ENCODE data around the gene SUPT3H. TPM values are rescaled to one million over a fixed set of nuclear protein-coding genes. Genes with fewer than 3 reads are reported as not detected.
"Not testable (repeated sequence)": the region's sequence is repeated elsewhere in the genome, so short reads cannot be mapped to it uniquely, and the experiment has no call there.

The SUPT3H gene
- total RNA-seq, 3 donors from 2014 or later (not counting 1 experiment from before 2014, with no cell fraction given), result 7.3 to 10.9 (median 9.9) TPM

GRCh38 chr6:45069091-45069490 is 308.6 kb downstream of the SUPT3H start:
- Histone ChIP-seq H3K27me3 (ENCODE audit: control insufficient read depth, insufficient read depth, low read length) (no peaks in the 10 kb centered on the region), H3K27ac (ENCODE audit: low read length) (no peak overlapping the region), H3K4me1 (ENCODE audit: control insufficient read depth, insufficient read depth, low read length) (no peaks in the 10 kb centered on the region), H3K36me3 (ENCODE audit: control insufficient read depth, insufficient read depth, low read length) (no peaks in the 10 kb centered on the region), H3K4me3 (ENCODE audit: low read length) (no peak overlapping the region), H3K9me3 (ENCODE audit: control insufficient read depth, insufficient read depth, low read length) (no peaks in the 10 kb centered on the region)
- WGBS (ENCODE audit: insufficient coverage), result 96% methylated on average over 3 of the region's 3 CpGs
- ATAC-seq, result no peak
- Mint-ChIP-seq H3K36me3 (no peaks in the 10 kb centered on the region), H3K27me3 (ENCODE audit: low read depth in 2 of 2) (no peaks in the 10 kb centered on the region), H3K9me3 (no peaks in the 10 kb centered on the region), H3K4me1 (peaks cover 0 to 7% of the 10 kb centered on the region in 2 donors), H3K4me3 (no peak overlapping the region), H3K27ac (no peak overlapping the region)
- no peak for TF ChIP-seq CTCF (IDR thresholded peaks at IDR 0.05)
- intact Hi-C loops (cut with micrococcal nuclease), result no loop called here
- DNase-seq, result no peak

GRCh38 chr6:45067446-45067845 is 310.3 kb downstream of the SUPT3H start:
- ATAC-seq; H3K27ac ChIP-seq (ENCODE audit: low read length); H3K4me3 ChIP-seq (ENCODE audit: low read length); H3K4me1 ChIP-seq (ENCODE audit: control insufficient read depth, insufficient read depth, low read length); H3K27ac Mint-ChIP-seq; H3K27me3 ChIP-seq (ENCODE audit: control insufficient read depth, insufficient read depth, low read length); H3K4me3 Mint-ChIP-seq; H3K4me1 Mint-ChIP-seq; H3K9me3 Mint-ChIP-seq; intact Hi-C loops (cut with micrococcal nuclease); H3K36me3 ChIP-seq (ENCODE audit: control insufficient read depth, insufficient read depth, low read length); DNase-seq; H3K27me3 Mint-ChIP-seq (ENCODE audit: low read depth in 2 of 2); H3K9me3 ChIP-seq (ENCODE audit: control insufficient read depth, insufficient read depth, low read length); H3K36me3 Mint-ChIP-seq: not testable (repeated sequence)
- no CpG with 5 or more reads among the region's 1 CpG for whole genome bisulfite sequencing (ENCODE audit: insufficient coverage)

GRCh38 chr6:45062659-45063058 is 315.1 kb downstream of the SUPT3H start:
- H3K4me1 Mint-ChIP-seq; H3K9me3 ChIP-seq (ENCODE audit: control insufficient read depth, insufficient read depth, low read length); H3K4me1 ChIP-seq (ENCODE audit: control insufficient read depth, insufficient read depth, low read length); DNase-seq; H3K4me3 Mint-ChIP-seq; H3K36me3 ChIP-seq (ENCODE audit: control insufficient read depth, insufficient read depth, low read length); H3K9me3 Mint-ChIP-seq; H3K4me3 ChIP-seq (ENCODE audit: low read length); H3K36me3 Mint-ChIP-seq; intact Hi-C loops (cut with micrococcal nuclease); H3K27me3 ChIP-seq (ENCODE audit: control insufficient read depth, insufficient read depth, low read length); H3K27ac ChIP-seq (ENCODE audit: low read length); H3K27me3 Mint-ChIP-seq (ENCODE audit: low read depth in 2 of 2); ATAC-seq; H3K27ac Mint-ChIP-seq: not testable (repeated sequence)
- 90% methylated on average over 4 of the region's 15 CpGs for WGBS (ENCODE audit: insufficient coverage)

- H3K4me3 ChIP-seq (ENCODE audit: low read length), result no peak overlapping the region
- intact Hi-C loops (cut with micrococcal nuclease), result no loop called here
- H3K36me3 Mint-ChIP-seq, result no peaks in the 10 kb centered on the region
- peaks cover 5 to 7% of the 10 kb centered on the region in 2 donors for H3K9me3 Mint-ChIP-seq
- H3K36me3 ChIP-seq (ENCODE audit: control insufficient read depth, insufficient read depth, low read length), result no peaks in the 10 kb centered on the region
- no peaks in the 10 kb centered on the region for H3K4me1 ChIP-seq (ENCODE audit: control insufficient read depth, insufficient read depth, low read length)
- no peak for TF ChIP-seq CTCF (IDR thresholded peaks at IDR 0.05)
- H3K27me3 ChIP-seq (ENCODE audit: control insufficient read depth, insufficient read depth, low read length), result no peaks in the 10 kb centered on the region
- no peak overlapping the region for H3K4me3 Mint-ChIP-seq
- no peaks in the 10 kb centered on the region for H3K9me3 ChIP-seq (ENCODE audit: control insufficient read depth, insufficient read depth, low read length)
- H3K27ac ChIP-seq (ENCODE audit: low read length), result no peak overlapping the region
- 100% methylated on average over 2 of the region's 3 CpGs for WGBS (ENCODE audit: insufficient coverage)
- DNase-seq, result no peak
- H3K27ac Mint-ChIP-seq, result no peak overlapping the region
- peaks cover 0 to 6% of the 10 kb centered on the region in 2 donors for H3K4me1 Mint-ChIP-seq
- H3K27me3 Mint-ChIP-seq (ENCODE audit: low read depth in 2 of 2), result no peaks in the 10 kb centered on the region
- ATAC-seq, result no peak
Observed at GRCh38 chr6:45057711-45058110, 320.0 kb downstream of the SUPT3H start.
